Testis (tissue), 3 donors: ENCODE data around the gene SLC6A12. TPM values are rescaled to one million over a fixed set of nuclear protein-coding genes. Genes with fewer than 3 reads are reported as not detected.
"Not testable (repeated sequence)": the region's sequence is repeated elsewhere in the genome, so short reads cannot be mapped to it uniquely, and the experiment has no call there.

Experiments
- DNase-seq: peaks from one replicate; pipeline ENCODE4 v3.0.0-alpha.2; 2019
- H3K27ac ChIP-seq, 2 donors: fragments of 200-600 bp; sonication (generic); one replicate each; pipeline ENCODE4 v1.5.1; 2019
- H3K27me3 ChIP-seq: fragments of 200-600 bp; sonication (generic); one replicate; pipeline ENCODE4 v1.5.1; 2019
- H3K36me3 ChIP-seq: fragments of 200-600 bp; sonication (generic); one replicate; pipeline ENCODE4 v1.5.1; 2017; ENCODE audit warnings: low read depth; ENCODE audit errors: missing control alignments
- H3K4me1 ChIP-seq: fragments of 200-600 bp; sonication (generic); one replicate; pipeline ENCODE4 v1.5.1; 2019
- H3K4me3 ChIP-seq, 2 donors: fragments of 200-600 bp; sonication (generic); one replicate each; pipeline ENCODE4 v1.5.1; 2017 to 2019
- H3K9me3 ChIP-seq: fragments of 200-600 bp; sonication (generic); one replicate; pipeline ENCODE4 v1.5.1; 2017
- CTCF ChIP-seq, 3 experiments: fragments of 450-650 bp in 2 of 3; fragments of 200-600 bp in 1 of 3; sonication (generic) in 1 of 3; IDR thresholded peaks; one replicate each; pipeline ENCODE4 v1.5.1; 2016 to 2019; ENCODE audit warnings: antibody characterized with exemption in 3 of 3, mild to moderate bottlenecking in 2 of 3, moderate library complexity in 1 of 3
- POLR2A ChIP-seq: fragments of 450-650 bp; IDR thresholded peaks from one replicate; pipeline ENCODE4 v1.6.1; 2017; ENCODE audit warnings: antibody characterized with exemption, mild to moderate bottlenecking, moderate library complexity
- WGBS, 2 donors: methylation state at CpG; one replicate each; pipeline ENCODE4 v1.1.5; 2018; 5-methylcytosine and 5-hydroxymethylcytosine counted together
- intact Hi-C: fragments of 100-400 bp; cut with DNase I; formaldehyde crosslinking; loops from one replicate; pipeline ENCODE4 v1.15.1; 2023; ENCODE audit warnings: low total_unique reads
- polyA plus RNA-seq: library from polyadenylated mRNA; stranded (reverse); fragments of 350-450 nt; fragmentation: Illumina TruSeq; extraction: RNeasy Lipid Tissue Mini Kit (QIAGEN cat#74804); gene quantifications from one replicate; pipeline ENCODE4 v1.2.3, GENCODE V29; 2014; ENCODE audit warnings: low read depth, low replicate concordance; ENCODE audit not compliant: insufficient read depth
- total RNA-seq, 2 donors: library from RNA; depleted of rRNA; stranded (reverse); fragments of >200 nt; gene quantifications; one replicate each; pipeline ENCODE4 v1.2.3, GENCODE V29; 2016

Gene SLC6A12
- total and polyA plus RNA-seq, 3 donors from 2014 or later = 3.8 to 12.5 (median 6.4) TPM

GRCh38 chr12:237026-237815 is 23.3 kb upstream of the SLC6A12 start:
- H3K27ac ChIP-seq = no peak overlapping the region

GRCh38 chr12:236445-236844 is 22.5 kb upstream of the SLC6A12 start:
- TF ChIP-seq CTCF (IDR thresholded peaks at IDR 0.05) (no peak), POLR2A (no peak)
- DNase-seq = peak; percentile 6
- no peaks in the 10 kb centered on the region for H3K9me3 ChIP-seq
- no peak overlapping the region for H3K27ac ChIP-seq
- H3K4me1 ChIP-seq = no peaks in the 10 kb centered on the region
- intact Hi-C loops = no loop called here
- H3K36me3 ChIP-seq = no peaks in the 10 kb centered on the region
- no peak overlapping the region for H3K4me3 ChIP-seq
- H3K27me3 ChIP-seq = no peaks in the 10 kb centered on the region
- 81 to 82% methylated on average over 3 of the region's 3 CpGs for WGBS, 2 donors

More at GRCh38 chr12:237026-237815, 23.3 kb upstream of the SLC6A12 start:
- TF ChIP-seq POLR2A (no peak), CTCF (IDR thresholded peaks at IDR 0.05) (no peak)
- DNase-seq = peak; percentile 8
- H3K27me3 ChIP-seq = no peaks in the 10 kb centered on the region
- H3K9me3 ChIP-seq = no peaks in the 10 kb centered on the region
- intact Hi-C loops = no loop called here
- 92 to 96% methylated on average over 13 of the region's 13 CpGs for WGBS, 2 donors
- no peaks in the 10 kb centered on the region for H3K36me3 ChIP-seq
- H3K4me1 ChIP-seq = no peaks in the 10 kb centered on the region
- no peak overlapping the region for H3K4me3 ChIP-seq

GRCh38 chr12:235967-236366 is 22.0 kb upstream of the SLC6A12 start:
- H3K9me3 ChIP-seq, H3K4me1 ChIP-seq, H3K27ac ChIP-seq, H3K4me3 ChIP-seq, H3K27me3 ChIP-seq, DNase-seq, intact Hi-C loops, H3K36me3 ChIP-seq: not testable (repeated sequence)
- WGBS, 2 donors = 91 to 93% methylated on average over 4 of the region's 4 CpGs

- Histone ChIP-seq H3K9me3 (no peaks in the 10 kb centered on the region), H3K4me1 (no peaks in the 10 kb centered on the region), H3K36me3 (no peaks in the 10 kb centered on the region), H3K4me3 (no peak overlapping the region), H3K27ac (no peak overlapping the region), H3K27me3 (no peaks in the 10 kb centered on the region)
- no peak for TF ChIP-seq POLR2A
- TF ChIP-seq CTCF (IDR thresholded peaks at IDR 0.05) = no peak
- intact Hi-C loops = no loop called here
- 90 to 95% methylated on average over 9 to 10 of the region's 10 CpGs for WGBS, 2 donors
- DNase-seq = peak; percentile 10
Measured at GRCh38 chr12:234891-235415, 21.0 kb upstream of the SLC6A12 start.

GRCh38 chr12:234019-234418 is 20.1 kb upstream of the SLC6A12 start:
- TF ChIP-seq CTCF (IDR thresholded peaks at IDR 0.05) = no peak
- TF ChIP-seq POLR2A = no peak
- no peaks in the 10 kb centered on the region for H3K36me3 ChIP-seq
- no peak for DNase-seq
- no peaks in the 10 kb centered on the region for H3K4me1 ChIP-seq
- no peaks in the 10 kb centered on the region for H3K9me3 ChIP-seq
- H3K27ac ChIP-seq = no peak overlapping the region
- intact Hi-C loops = no loop called here
- no peaks in the 10 kb centered on the region for H3K27me3 ChIP-seq
- H3K4me3 ChIP-seq = no peak overlapping the region
- WGBS, 2 donors = 78 to 81% methylated on average over 7 of the region's 7 CpGs
